Fibroblast of skin of scalp (primary cell): ENCODE results near the gene USO1.
A peak's percentile ranks its signal among the peaks of the same experiment; 100 is the strongest.
"Not testable (repeated sequence)": the region's sequence is repeated elsewhere in the genome, so short reads cannot be mapped to it uniquely, and the experiment has no call there.

ENCODE experiments used
- DNase-seq: peaks from one replicate; pipeline ENCODE4 v3.0.0-alpha.2; 2013

USO1 gene

GRCh38 chr4:75714011-75714410 lies 10.4 kb upstream of the USO1 start:
- DNase-seq: no peak

- no peak for DNase-seq
Observed at GRCh38 chr4:75714704-75715103, 9.7 kb upstream of the USO1 start.

- peak; percentile 61 for DNase-seq
Observed at GRCh38 chr4:75715105-75715799, 9.1 kb upstream of the USO1 start.

GRCh38 chr4:75716054-75716453 lies 8.3 kb upstream of the USO1 start:
- DNase-seq: not testable (repeated sequence)

GRCh38 chr4:75717408-75717807 lies 7.0 kb upstream of the USO1 start:
- no peak for DNase-seq

- DNase-seq: no peak
Observed at GRCh38 chr4:75718529-75718928, 5.8 kb upstream of the USO1 start.

GRCh38 chr4:75722417-75722816 lies 2.0 kb upstream of the USO1 start:
- DNase-seq: no peak

GRCh38 chr4:75723163-75724065 lies 963 bp upstream of the USO1 start:
- DNase-seq: peak; percentile 38

GRCh38 chr4:75724867-75725724 lies 719 bp downstream of the USO1 start:
- peak; percentile 76 for DNase-seq

GRCh38 chr4:75725942-75726538 lies 1.7 kb downstream of the USO1 start:
- DNase-seq: not testable (repeated sequence)

GRCh38 chr4:75726577-75726976 lies 2.2 kb downstream of the USO1 start:
- no peak for DNase-seq

GRCh38 chr4:75727073-75727472 lies 2.7 kb downstream of the USO1 start:
- DNase-seq: no peak

- DNase-seq: no peak
Observed at GRCh38 chr4:75729836-75730235, 5.5 kb downstream of the USO1 start.

GRCh38 chr4:75733369-75733768 lies 9.0 kb downstream of the USO1 start:
- DNase-seq: peak; percentile 78

GRCh38 chr4:75735525-75735924 lies 11.1 kb downstream of the USO1 start:
- no peak for DNase-seq

- DNase-seq: no peak
Observed at GRCh38 chr4:75736862-75737261, 12.5 kb downstream of the USO1 start.

GRCh38 chr4:75737398-75737797 lies 13.0 kb downstream of the USO1 start:
- no peak for DNase-seq

- DNase-seq: no peak
Observed at GRCh38 chr4:75741027-75741426, 16.6 kb downstream of the USO1 start.

GRCh38 chr4:75742451-75742850 lies 18.1 kb downstream of the USO1 start:
- DNase-seq: no peak

GRCh38 chr4:75745161-75745560 lies 20.8 kb downstream of the USO1 start:
- DNase-seq: peak; percentile 41

GRCh38 chr4:75745721-75746199 lies 21.4 kb downstream of the USO1 start:
- no peak for DNase-seq

- DNase-seq: no peak
Observed at GRCh38 chr4:75752637-75753036, 28.3 kb downstream of the USO1 start.
